GM23338 (cell line): ENCODE results near the gene NEURL1. TPM values are rescaled to one million over a fixed set of nuclear protein-coding genes. Genes with fewer than 3 reads are reported as not detected.

Experiments used
- ATAC-seq: fragments of 200-7000 bp; cut with Tn5 transposase; 3 replicates; pipeline ENCODE4 v1.9.1; 2020
- DNase-seq: peaks from one replicate; pipeline ENCODE4 v3.0.0-alpha.2; 2015; ENCODE audit warnings: low spot score
- H2AFZ ChIP-seq: fragments of 200-600 bp; sonication (generic); 2 replicates; pipeline ENCODE4 v1.8.0; 2016; ENCODE audit warnings: antibody characterized with exemption, mild to moderate bottlenecking, moderate library complexity
- H3F3A ChIP-seq: fragments of 200-600 bp; sonication (generic); replicated peaks from 2 replicates; pipeline ENCODE4 v1.8.0; 2017; ENCODE audit warnings: antibody characterized with exemption, mixed run types, low read depth
- H3K27ac ChIP-seq: fragments of 200-600 bp; sonication (generic); 2 replicates; pipeline ENCODE4 v1.6.1; 2016; ENCODE audit warnings: low read depth
- H3K27me3 ChIP-seq: fragments of 200-600 bp; sonication (generic); 2 replicates; pipeline ENCODE4 v1.8.0; 2016; ENCODE audit warnings: mild to moderate bottlenecking, mixed run types, moderate library complexity; ENCODE audit not compliant: insufficient read depth
- H3K36me3 ChIP-seq: fragments of 200-600 bp; sonication (generic); 2 replicates; pipeline ENCODE4 v1.8.0; 2016; ENCODE audit warnings: mild to moderate bottlenecking; ENCODE audit not compliant: insufficient read depth
- H3K4me1 ChIP-seq: fragments of 200-600 bp; sonication (generic); 2 replicates; pipeline ENCODE4 v1.8.0; 2016; ENCODE audit warnings: mild to moderate bottlenecking, moderate library complexity; ENCODE audit not compliant: insufficient read depth
- H3K4me2 ChIP-seq: fragments of 200-600 bp; sonication (generic); 2 replicates; pipeline ENCODE4 v1.7.1; 2017; ENCODE audit warnings: mixed run types
- H3K4me3 ChIP-seq: fragments of 200-600 bp; sonication (generic); 2 replicates; pipeline ENCODE4 v1.6.1; 2016; ENCODE audit warnings: mixed run types
- H3K79me2 ChIP-seq: fragments of 200-600 bp; sonication (generic); replicated peaks from 2 replicates; pipeline ENCODE4 v1.8.0; 2017; ENCODE audit warnings: mild to moderate bottlenecking; ENCODE audit not compliant: insufficient read depth
- H3K9me2 ChIP-seq: fragments of 200-600 bp; sonication (generic); 2 replicates; pipeline ENCODE4 v1.8.0; 2017; ENCODE audit not compliant: insufficient read depth
- H4K20me1 ChIP-seq: fragments of 200-600 bp; sonication (generic); replicated peaks from 2 replicates; pipeline ENCODE4 v1.8.0; 2017; ENCODE audit warnings: mild to moderate bottlenecking; ENCODE audit not compliant: insufficient read depth
- H3K27ac Mint-ChIP-seq: 2 replicates; pipeline ENCODE4 v1.8.0; 2020; ENCODE audit warnings: inconsistent platforms, mild to moderate bottlenecking, moderate library complexity, mixed read lengths
- H3K27me3 Mint-ChIP-seq: 3 replicates; pipeline ENCODE4 v1.8.0; 2022; ENCODE audit warnings: low read depth, mild to moderate bottlenecking, moderate library complexity, mixed read lengths, inconsistent platforms; ENCODE audit not compliant: insufficient read depth, poor library complexity
- H3K36me3 Mint-ChIP-seq: 3 replicates; pipeline ENCODE4 v1.8.0; 2021; ENCODE audit warnings: low read depth, mild to moderate bottlenecking, inconsistent platforms, moderate library complexity, mixed read lengths
- H3K4me1 Mint-ChIP-seq: 3 replicates; pipeline ENCODE4 v1.8.0; 2020; ENCODE audit warnings: mild to moderate bottlenecking, inconsistent platforms, mixed read lengths
- H3K4me3 Mint-ChIP-seq: 3 replicates; pipeline ENCODE4 v1.8.0; 2021; ENCODE audit warnings: moderate library complexity, mild to moderate bottlenecking, inconsistent platforms, mixed read lengths
- H3K9me3 Mint-ChIP-seq: 3 replicates; pipeline ENCODE4 v1.8.0; 2020; ENCODE audit warnings: moderate library complexity, mild to moderate bottlenecking, inconsistent platforms, mixed read lengths
- CREB1 ChIP-seq: fragments of 250-450 bp; sonication (Bioruptor Pico); IDR thresholded peaks from 2 replicates; pipeline ENCODE4 v1.5.0; 2020; ENCODE audit warnings: low read depth, mild to moderate bottlenecking, moderate library complexity
- CTCF ChIP-seq, 2 experiments: fragments of 200-600 bp in 1 of 2; sonication (generic) in 1 of 2; conservative IDR thresholded peaks; 2 replicates each; pipeline versions ENCODE4 v1.5.1 to v1.6.1; 2016 to 2017; ENCODE audit warnings: antibody characterized with exemption in 2 of 2, low read depth in 2 of 2, mild to moderate bottlenecking in 2 of 2, moderate library complexity in 1 of 2
- EZH2 ChIP-seq: fragments of 200-600 bp; sonication (generic); IDR thresholded peaks from one replicate; pipeline ENCODE4 v1.8.0; 2017; ENCODE audit warnings: antibody characterized with exemption, mild to moderate bottlenecking, low read depth; ENCODE audit not compliant: unreplicated experiment
- EZH2phosphoT487 ChIP-seq: fragments of 200-600 bp; sonication (generic); IDR thresholded peaks from one replicate; pipeline ENCODE4 v1.8.1; 2018; ENCODE audit warnings: antibody characterized with exemption; ENCODE audit not compliant: unreplicated experiment
- JUNB ChIP-seq: IDR thresholded peaks from one replicate; pipeline ENCODE4 v1.6.1; 2016; ENCODE audit warnings: antibody characterized with exemption; ENCODE audit not compliant: unreplicated experiment
- NANOG ChIP-seq: IDR thresholded peaks from 2 replicates; pipeline ENCODE4 v1.6.1; 2016; ENCODE audit warnings: antibody characterized with exemption, borderline replicate concordance
- POLR2AphosphoS5 ChIP-seq: IDR thresholded peaks from 2 replicates; pipeline ENCODE4 v1.6.1; 2016; ENCODE audit warnings: antibody characterized with exemption, low read depth
- STAT1 ChIP-seq: IDR thresholded peaks from one replicate; pipeline ENCODE4 v1.6.1; 2016; ENCODE audit warnings: antibody characterized with exemption; ENCODE audit not compliant: unreplicated experiment
- ZNF331 ChIP-seq: fragments of 250-450 bp; sonication (Bioruptor Pico); IDR thresholded peaks from 2 replicates; pipeline ENCODE4 v1.5.0; 2020; ENCODE audit warnings: low read depth, mild to moderate bottlenecking, moderate library complexity
- polyA plus RNA-seq: library from polyadenylated mRNA; unstranded; fragments of >200 nt; fragmentation: Nextera tagmentation; extraction: Ambion mirVana; gene quantifications from 2 replicates; pipeline ENCODE4 v1.2.1, GENCODE V29; 2016
- total RNA-seq: library from RNA; depleted of rRNA; stranded (reverse); fragments of >200 nt; shearing (Covaris generic); gene quantifications from 2 replicates; pipeline ENCODE4 v1.2.3, GENCODE V29; 2014
- TF ChIP-seq, protein P1 (sequence below): fragments of 250-450 bp; sonication (Bioruptor Pico); IDR thresholded peaks from 2 replicates; pipeline ENCODE4 v1.5.0; 2020; ENCODE audit warnings: mild to moderate bottlenecking, moderate library complexity
- TF ChIP-seq, protein P2 (sequence below): IDR thresholded peaks from one replicate; pipeline ENCODE4 v1.6.1; 2018; ENCODE audit warnings: antibody characterized with exemption; ENCODE audit not compliant: unreplicated experiment
- TF ChIP-seq, protein P3 (sequence below): IDR thresholded peaks from 2 replicates; pipeline ENCODE4 v1.6.1; 2016; ENCODE audit warnings: antibody characterized with exemption

NEURL1 gene
- total and polyA plus RNA-seq, 2 experiments from 2014 or later: 0.82 to 1.1 TPM

GRCh38 chr10:103602028-103602851 is 108.7 kb downstream of the NEURL1 start:
- H3K4me1 Mint-ChIP-seq: peaks cover 9% of the 10 kb centered on the region; the same call in 2 of the 3 replicates
- Histone ChIP-seq H3K79me2 (no peaks in the 10 kb centered on the region), H3K4me1 (peaks cover 4% of the 10 kb centered on the region; the same call in 1 of the 2 replicates), H3K36me3 (0 out of 2 replicates have a peak, but pooled peaks cover 3% of the 10 kb centered on the region), H4K20me1 (no peaks in the 10 kb centered on the region), H3F3A (no peaks in the 10 kb centered on the region), H3K27ac (no peak overlapping the region), H3K9me2 (no peaks in the 10 kb centered on the region), H3K4me2 (no peak overlapping the region), H2AFZ (no peak overlapping the region), H3K27me3 (no peaks in the 10 kb centered on the region), H3K4me3 (no peak overlapping the region)
- H3K27me3 Mint-ChIP-seq: peaks cover 10% of the 10 kb centered on the region
- H3K27ac Mint-ChIP-seq: no peak overlapping the region
- DNase-seq (no peak), ATAC-seq (no peak)
- peaks cover 7% of the 10 kb centered on the region for H3K36me3 Mint-ChIP-seq
- H3K4me3 Mint-ChIP-seq: no peak overlapping the region
- peaks cover 8% of the 10 kb centered on the region for H3K9me3 Mint-ChIP-seq
- TF ChIP-seq NANOG (no peak), EZH2 (no peak), ZNF331 (CRISPR knock-in tag) (no peak), CREB1 (no peak), EZH2phosphoT487 (no peak), JUNB (no peak), CTCF (conservative IDR thresholded peaks at IDR 0.05; ENCODE audit: low read depth in 2 of 2) (no peak), STAT1 (no peak), POLR2AphosphoS5 (no peak)
- TF ChIP-seq, protein P1, sequence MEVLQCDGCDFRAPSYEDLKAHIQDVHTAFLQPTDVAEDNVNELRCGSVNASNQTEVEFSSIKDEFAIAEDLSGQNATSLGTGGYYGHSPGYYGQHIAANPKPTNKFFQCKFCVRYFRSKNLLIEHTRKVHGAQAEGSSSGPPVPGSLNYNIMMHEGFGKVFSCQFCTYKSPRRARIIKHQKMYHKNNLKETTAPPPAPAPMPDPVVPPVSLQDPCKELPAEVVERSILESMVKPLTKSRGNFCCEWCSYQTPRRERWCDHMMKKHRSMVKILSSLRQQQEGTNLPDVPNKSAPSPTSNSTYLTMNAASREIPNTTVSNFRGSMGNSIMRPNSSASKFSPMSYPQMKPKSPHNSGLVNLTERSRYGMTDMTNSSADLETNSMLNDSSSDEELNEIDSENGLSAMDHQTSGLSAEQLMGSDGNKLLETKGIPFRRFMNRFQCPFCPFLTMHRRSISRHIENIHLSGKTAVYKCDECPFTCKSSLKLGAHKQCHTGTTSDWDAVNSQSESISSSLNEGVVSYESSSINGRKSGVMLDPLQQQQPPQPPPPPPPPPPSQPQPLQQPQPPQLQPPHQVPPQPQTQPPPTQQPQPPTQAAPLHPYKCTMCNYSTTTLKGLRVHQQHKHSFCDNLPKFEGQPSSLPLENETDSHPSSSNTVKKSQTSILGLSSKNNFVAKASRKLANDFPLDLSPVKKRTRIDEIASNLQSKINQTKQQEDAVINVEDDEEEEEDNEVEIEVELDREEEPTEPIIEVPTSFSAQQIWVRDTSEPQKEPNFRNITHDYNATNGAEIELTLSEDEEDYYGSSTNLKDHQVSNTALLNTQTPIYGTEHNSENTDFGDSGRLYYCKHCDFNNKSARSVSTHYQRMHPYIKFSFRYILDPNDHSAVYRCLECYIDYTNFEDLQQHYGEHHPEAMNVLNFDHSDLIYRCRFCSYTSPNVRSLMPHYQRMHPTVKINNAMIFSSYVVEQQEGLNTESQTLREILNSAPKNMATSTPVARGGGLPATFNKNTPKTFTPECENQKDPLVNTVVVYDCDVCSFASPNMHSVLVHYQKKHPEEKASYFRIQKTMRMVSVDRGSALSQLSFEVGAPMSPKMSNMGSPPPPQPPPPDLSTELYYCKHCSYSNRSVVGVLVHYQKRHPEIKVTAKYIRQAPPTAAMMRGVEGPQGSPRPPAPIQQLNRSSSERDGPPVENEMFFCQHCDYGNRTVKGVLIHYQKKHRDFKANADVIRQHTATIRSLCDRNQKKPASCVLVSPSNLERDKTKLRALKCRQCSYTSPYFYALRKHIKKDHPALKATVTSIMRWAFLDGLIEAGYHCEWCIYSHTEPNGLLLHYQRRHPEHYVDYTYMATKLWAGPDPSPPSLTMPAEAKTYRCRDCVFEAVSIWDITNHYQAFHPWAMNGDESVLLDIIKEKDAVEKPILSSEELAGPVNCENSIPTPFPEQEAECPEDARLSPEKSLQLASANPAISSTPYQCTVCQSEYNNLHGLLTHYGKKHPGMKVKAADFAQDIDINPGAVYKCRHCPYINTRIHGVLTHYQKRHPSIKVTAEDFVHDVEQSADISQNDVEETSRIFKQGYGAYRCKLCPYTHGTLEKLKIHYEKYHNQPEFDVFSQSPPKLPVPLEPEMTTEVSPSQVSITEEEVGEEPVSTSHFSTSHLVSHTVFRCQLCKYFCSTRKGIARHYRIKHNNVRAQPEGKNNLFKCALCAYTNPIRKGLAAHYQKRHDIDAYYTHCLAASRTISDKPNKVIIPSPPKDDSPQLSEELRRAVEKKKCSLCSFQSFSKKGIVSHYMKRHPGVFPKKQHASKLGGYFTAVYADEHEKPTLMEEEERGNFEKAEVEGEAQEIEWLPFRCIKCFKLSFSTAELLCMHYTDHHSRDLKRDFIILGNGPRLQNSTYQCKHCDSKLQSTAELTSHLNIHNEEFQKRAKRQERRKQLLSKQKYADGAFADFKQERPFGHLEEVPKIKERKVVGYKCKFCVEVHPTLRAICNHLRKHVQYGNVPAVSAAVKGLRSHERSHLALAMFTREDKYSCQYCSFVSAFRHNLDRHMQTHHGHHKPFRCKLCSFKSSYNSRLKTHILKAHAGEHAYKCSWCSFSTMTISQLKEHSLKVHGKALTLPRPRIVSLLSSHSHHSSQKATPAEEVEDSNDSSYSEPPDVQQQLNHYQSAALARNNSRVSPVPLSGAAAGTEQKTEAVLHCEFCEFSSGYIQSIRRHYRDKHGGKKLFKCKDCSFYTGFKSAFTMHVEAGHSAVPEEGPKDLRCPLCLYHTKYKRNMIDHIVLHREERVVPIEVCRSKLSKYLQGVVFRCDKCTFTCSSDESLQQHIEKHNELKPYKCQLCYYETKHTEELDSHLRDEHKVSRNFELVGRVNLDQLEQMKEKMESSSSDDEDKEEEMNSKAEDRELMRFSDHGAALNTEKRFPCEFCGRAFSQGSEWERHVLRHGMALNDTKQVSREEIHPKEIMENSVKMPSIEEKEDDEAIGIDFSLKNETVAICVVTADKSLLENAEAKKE (CRISPR knock-in tag): no peak
- TF ChIP-seq, protein P2, sequence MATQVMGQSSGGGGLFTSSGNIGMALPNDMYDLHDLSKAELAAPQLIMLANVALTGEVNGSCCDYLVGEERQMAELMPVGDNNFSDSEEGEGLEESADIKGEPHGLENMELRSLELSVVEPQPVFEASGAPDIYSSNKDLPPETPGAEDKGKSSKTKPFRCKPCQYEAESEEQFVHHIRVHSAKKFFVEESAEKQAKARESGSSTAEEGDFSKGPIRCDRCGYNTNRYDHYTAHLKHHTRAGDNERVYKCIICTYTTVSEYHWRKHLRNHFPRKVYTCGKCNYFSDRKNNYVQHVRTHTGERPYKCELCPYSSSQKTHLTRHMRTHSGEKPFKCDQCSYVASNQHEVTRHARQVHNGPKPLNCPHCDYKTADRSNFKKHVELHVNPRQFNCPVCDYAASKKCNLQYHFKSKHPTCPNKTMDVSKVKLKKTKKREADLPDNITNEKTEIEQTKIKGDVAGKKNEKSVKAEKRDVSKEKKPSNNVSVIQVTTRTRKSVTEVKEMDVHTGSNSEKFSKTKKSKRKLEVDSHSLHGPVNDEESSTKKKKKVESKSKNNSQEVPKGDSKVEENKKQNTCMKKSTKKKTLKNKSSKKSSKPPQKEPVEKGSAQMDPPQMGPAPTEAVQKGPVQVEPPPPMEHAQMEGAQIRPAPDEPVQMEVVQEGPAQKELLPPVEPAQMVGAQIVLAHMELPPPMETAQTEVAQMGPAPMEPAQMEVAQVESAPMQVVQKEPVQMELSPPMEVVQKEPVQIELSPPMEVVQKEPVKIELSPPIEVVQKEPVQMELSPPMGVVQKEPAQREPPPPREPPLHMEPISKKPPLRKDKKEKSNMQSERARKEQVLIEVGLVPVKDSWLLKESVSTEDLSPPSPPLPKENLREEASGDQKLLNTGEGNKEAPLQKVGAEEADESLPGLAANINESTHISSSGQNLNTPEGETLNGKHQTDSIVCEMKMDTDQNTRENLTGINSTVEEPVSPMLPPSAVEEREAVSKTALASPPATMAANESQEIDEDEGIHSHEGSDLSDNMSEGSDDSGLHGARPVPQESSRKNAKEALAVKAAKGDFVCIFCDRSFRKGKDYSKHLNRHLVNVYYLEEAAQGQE: no peak
- TF ChIP-seq, protein P3, sequence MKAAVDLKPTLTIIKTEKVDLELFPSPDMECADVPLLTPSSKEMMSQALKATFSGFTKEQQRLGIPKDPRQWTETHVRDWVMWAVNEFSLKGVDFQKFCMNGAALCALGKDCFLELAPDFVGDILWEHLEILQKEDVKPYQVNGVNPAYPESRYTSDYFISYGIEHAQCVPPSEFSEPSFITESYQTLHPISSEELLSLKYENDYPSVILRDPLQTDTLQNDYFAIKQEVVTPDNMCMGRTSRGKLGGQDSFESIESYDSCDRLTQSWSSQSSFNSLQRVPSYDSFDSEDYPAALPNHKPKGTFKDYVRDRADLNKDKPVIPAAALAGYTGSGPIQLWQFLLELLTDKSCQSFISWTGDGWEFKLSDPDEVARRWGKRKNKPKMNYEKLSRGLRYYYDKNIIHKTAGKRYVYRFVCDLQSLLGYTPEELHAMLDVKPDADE: no peak
